H1 (cell line): ENCODE data around the gene NDUFA3. TPM values are rescaled to one million over a fixed set of nuclear protein-coding genes. Genes with fewer than 3 reads are reported as not detected.

ENCODE experiments used
- CTCF ChIA-PET: fragments of 300-600 bp; sonication (Branson Sonifier 250); formaldehyde crosslinking; loops from one replicate; lab custom pipeline; 2021; ENCODE audit not compliant: partially characterized antibody; lab: Charles Lee
- POLR2A ChIA-PET: fragments of 300-600 bp; sonication (Branson Sonifier 250); formaldehyde crosslinking; loops from one replicate; lab custom pipeline; 2021; ENCODE audit warnings: inconsistent platforms; ENCODE audit not compliant: partially characterized antibody; lab: Charles Lee
- DNase-seq, 2 experiments: peaks; one replicate each; pipeline versions ENCODE4 v3.0.0 to v3.0.0-alpha.2; 2010 to 2022; ENCODE audit warnings: low spot score in 2 of 2, low read depth in 1 of 2, mixed read lengths in 1 of 2
- FAIRE-seq: peaks from 2 replicates; lab custom pipeline; 2011; peaks lifted over from hg19 to GRCh38; lab: Jason Lieb, UNC
- H2AFZ ChIP-seq: 2 replicates; pipeline ENCODE4 v1.8.1; 2012; ENCODE audit warnings: low read length, inconsistent platforms
- H2AK5ac ChIP-seq: 2 replicates; pipeline ENCODE4 v1.6.1; 2013; ENCODE audit warnings: low read depth, low read length
- H2BK120ac ChIP-seq: replicated peaks from 2 replicates; pipeline ENCODE3; 2013; ENCODE audit warnings: low read depth, low read length, inconsistent platforms
- H2BK12ac ChIP-seq: 2 replicates; pipeline ENCODE4 v1.6.1; 2013; ENCODE audit warnings: low read depth, low read length
- H2BK15ac ChIP-seq: 2 replicates; pipeline ENCODE4 v1.6.1; 2013; ENCODE audit warnings: low read length
- H2BK20ac ChIP-seq: 2 replicates; pipeline ENCODE4 v1.6.1; 2013; ENCODE audit warnings: low read length
- H2BK5ac ChIP-seq: 2 replicates; pipeline ENCODE4 v1.6.1; 2013; ENCODE audit warnings: low read depth, low read length
- H3K14ac ChIP-seq: 2 replicates; pipeline ENCODE4 v1.6.1; 2013; ENCODE audit warnings: inconsistent platforms; ENCODE audit not compliant: insufficient read length
- H3K18ac ChIP-seq: 2 replicates; pipeline ENCODE4 v1.6.1; 2013; ENCODE audit warnings: low read length; ENCODE audit errors: extremely low read depth
- H3K23ac ChIP-seq: 2 replicates; pipeline ENCODE4 v1.6.1; 2013; ENCODE audit warnings: inconsistent platforms; ENCODE audit not compliant: insufficient read length
- H3K23me2 ChIP-seq: 2 replicates; pipeline ENCODE4 v1.6.1; 2013; ENCODE audit warnings: low read depth, low read length
- H3K27ac ChIP-seq: 2 replicates; pipeline ENCODE4 v1.6.1; 2011; ENCODE audit warnings: low read depth, low read length, inconsistent platforms
- H3K27me3 ChIP-seq, 4 experiments: replicated peaks in 1 of 4; 1 replicate in 1 of 4; 2 replicates in 3 of 4; pipeline versions ENCODE4 v1.6.1 to v1.8.1; 2011 to 2013; ENCODE audit warnings: low read length in 3 of 4, mild to moderate bottlenecking in 3 of 4, inconsistent platforms in 2 of 4, mixed read lengths in 2 of 4, moderate library complexity in 1 of 4; ENCODE audit not compliant: control insufficient read depth in 3 of 4, insufficient read depth in 3 of 4; ENCODE audit errors: extremely low read depth in 1 of 4
- H3K36me3 ChIP-seq, 4 experiments: 2 replicates each; pipeline versions ENCODE4 v1.6.1 to v1.8.1; 2011 to 2013; ENCODE audit warnings: mild to moderate bottlenecking in 4 of 4, low read length in 3 of 4, moderate library complexity in 2 of 4, control low read depth in 1 of 4, inconsistent platforms in 1 of 4; ENCODE audit not compliant: insufficient read depth in 4 of 4, control insufficient read depth in 2 of 4
- H3K4ac ChIP-seq: replicated peaks from 2 replicates; pipeline ENCODE3; 2013; ENCODE audit warnings: low read length, low read depth, mixed read lengths, inconsistent platforms; ENCODE audit not compliant: insufficient read length
- H3K4me1 ChIP-seq, 4 experiments: replicated peaks in 1 of 4; 1 replicate in 1 of 4; 2 replicates in 3 of 4; pipeline versions ENCODE4 v1.6.1 to v1.8.1; 2011 to 2013; ENCODE audit warnings: low read length in 3 of 4, inconsistent platforms in 2 of 4, mixed read lengths in 1 of 4; ENCODE audit not compliant: insufficient read depth in 4 of 4, control insufficient read depth in 3 of 4
- H3K4me2 ChIP-seq, 2 experiments: 2 replicates each; pipeline versions ENCODE4 v1.6.1 to v1.8.1; 2011 to 2013; ENCODE audit warnings: low read depth in 2 of 2, low read length in 2 of 2, control low read depth in 1 of 2, inconsistent platforms in 1 of 2, mild to moderate bottlenecking in 1 of 2; ENCODE audit not compliant: insufficient read depth in 1 of 2
- H3K4me3 ChIP-seq, 4 experiments: fragments of 200-600, 300-600 bp in 1 of 4; sonication (generic), shearing (Covaris generic), sonication (Bioruptor Twin) in 1 of 4; 2 replicates each; pipeline versions ENCODE4 v1.5.1 to v1.8.1; 2011 to 2016; ENCODE audit warnings: low read length in 4 of 4, low read depth in 3 of 4, control low read depth in 2 of 4, inconsistent platforms in 2 of 4, mild to moderate bottlenecking in 2 of 4, mixed read lengths in 1 of 4, moderate library complexity in 1 of 4; ENCODE audit not compliant: insufficient read depth in 2 of 4; ENCODE audit errors: extremely low read depth in 1 of 4
- H3K56ac ChIP-seq: replicated peaks from 2 replicates; pipeline ENCODE3; 2013; ENCODE audit warnings: low read depth, mild to moderate bottlenecking, mixed read lengths, low read length, inconsistent platforms; ENCODE audit not compliant: insufficient read length
- H3K79me1 ChIP-seq: 2 replicates; pipeline ENCODE4 v1.6.1; 2013; ENCODE audit warnings: low read depth, low read length, control low read depth
- H3K79me2 ChIP-seq, 2 experiments: 2 replicates each; pipeline versions ENCODE4 v1.6.1 to v1.8.1; 2012 to 2013; ENCODE audit warnings: low read length in 2 of 2, mild to moderate bottlenecking in 2 of 2, inconsistent platforms in 1 of 2; ENCODE audit not compliant: insufficient read depth in 2 of 2, control insufficient read depth in 1 of 2
- H3K9ac ChIP-seq, 4 experiments: replicated peaks in 1 of 4; 1 replicate in 1 of 4; 2 replicates in 3 of 4; pipeline versions ENCODE4 v1.6.1 to v1.8.1; 2011 to 2013; ENCODE audit warnings: low read depth in 3 of 4, low read length in 3 of 4, control low read depth in 2 of 4, mild to moderate bottlenecking in 2 of 4, moderate library complexity in 2 of 4, inconsistent platforms in 1 of 4; ENCODE audit errors: extremely low read depth in 1 of 4
- H3K9me3 ChIP-seq, 2 experiments: 2 replicates each; pipeline versions ENCODE4 v1.6.1 to v1.8.1; 2012 to 2013; ENCODE audit warnings: mild to moderate bottlenecking in 2 of 2, moderate library complexity in 2 of 2, control low read depth in 1 of 2, inconsistent platforms in 1 of 2, low read depth in 1 of 2, low read length in 1 of 2, mixed read lengths in 1 of 2; ENCODE audit not compliant: insufficient read depth in 2 of 2
- H4K20me1 ChIP-seq, 2 experiments: replicated peaks in 1 of 2; 2 replicates each; pipeline versions ENCODE3 to v1.8.1; 2011 to 2013; ENCODE audit warnings: inconsistent platforms in 2 of 2, low read length in 2 of 2, mild to moderate bottlenecking in 1 of 2; ENCODE audit not compliant: insufficient read depth in 2 of 2, control insufficient read depth in 1 of 2
- H4K5ac ChIP-seq: 2 replicates; pipeline ENCODE4 v1.6.1; 2013; ENCODE audit warnings: low read length, low read depth, mixed read lengths, inconsistent platforms; ENCODE audit not compliant: insufficient read length
- H4K8ac ChIP-seq: 2 replicates; pipeline ENCODE4 v1.8.0; 2013; ENCODE audit warnings: mild to moderate bottlenecking, moderate library complexity, low read length, inconsistent platforms; ENCODE audit not compliant: insufficient read depth; ENCODE audit errors: extremely low read depth
- H4K91ac ChIP-seq: replicated peaks from 2 replicates; pipeline ENCODE3; 2013; ENCODE audit warnings: low read length, mixed read lengths, inconsistent platforms; ENCODE audit not compliant: insufficient read length
- ATF2 ChIP-seq: IDR thresholded peaks from 2 replicates; pipeline ENCODE4 v1.6.1; 2012; ENCODE audit warnings: low read length, inconsistent platforms
- MAFK ChIP-seq: IDR thresholded peaks from 2 replicates; pipeline ENCODE4 v1.6.1; 2012; ENCODE audit warnings: low read depth, mild to moderate bottlenecking, improper control_type of control experiment, low read length
- PHF8 ChIP-seq: fragments of 200-600 bp; sonication (generic); conservative IDR thresholded peaks from 2 replicates; pipeline ENCODE4 v1.7.1; 2012; ENCODE audit warnings: low read depth, mild to moderate bottlenecking, inconsistent platforms, low read length, moderate library complexity
- SP1 ChIP-seq: IDR thresholded peaks from 2 replicates; pipeline ENCODE4 v1.6.1; 2011; ENCODE audit warnings: low read depth, low read length
- WGBS, 2 experiments: shearing (Covaris generic) in 1 of 2; methylation state at CpG; one replicate each; pipeline versions ENCODE4 v1.1.6 to v1.1.7; 2013 to 2015; ENCODE audit warnings: low lambda C conversion rate in 2 of 2, mixed read lengths in 2 of 2, inconsistent platforms in 1 of 2, low coverage in 1 of 2, missing lambda C conversion rate in 1 of 2; ENCODE audit not compliant: insufficient replicate concordance in 2 of 2, insufficient coverage in 1 of 2, insufficient read length in 1 of 2; ENCODE audit errors: extremely low coverage in 1 of 2, missing lambda C conversion rate in 1 of 2; 5-methylcytosine and 5-hydroxymethylcytosine counted together
- polyA plus RNA-seq, 7 experiments: library from polyadenylated mRNA; depleted of rRNA in 3 of 7; stranded (reverse) in 5 of 7; unstranded in 2 of 7; fragments of >200 nt in 5 of 7; fragments of 200-250 nt in 2 of 7; gene quantifications; 1 replicate in 5 of 7; 2 replicates in 1 of 7; 4 replicates in 1 of 7; pipeline versions ENCODE4 v1.2.1 to v1.2.3, GENCODE V29; 2011 to 2013; ENCODE audit warnings: missing spikeins in 2 of 7, mixed read lengths in 2 of 7
- total RNA-seq: library from RNA; stranded (reverse); fragmentation: NEBNext Ultra II Directional; extraction: Animal tissue kit (Norgen Biotek cat#: 25700); gene quantifications from 2 replicates; pipeline ENCODE4 v1.2.1, GENCODE V29; 2021

NDUFA3 gene
- total and polyA plus RNA-seq, 2 of the 8 experiments (the other 6 are each of a cell fraction or from before 2014, with no cell fraction given): 175 to 208 TPM

- WGBS, 2 experiments: 88% methylated on average over 17 of the region's 17 CpGs; no CpG with 5 or more reads in 1 of the 2 experiments
- Histone ChIP-seq H2BK5ac (no peak overlapping the region), H3K14ac (no peak overlapping the region), H4K8ac (no peak overlapping the region), H2BK15ac (no peak overlapping the region), H3K4me2 (peak overlapping the region in 1 of 2 experiments; percentile 51; a peak in 1 of 4 replicates), H3K23me2 (peaks cover 13% of the 10 kb centered on the region; the same call in 1 of the 2 replicates), H2BK120ac (no peak overlapping the region), H3K27me3 (peaks cover 6 to 29% (median 19%) of the 10 kb centered on the region in 4 experiments), H3K4ac (no peak overlapping the region), H3K56ac (no peak overlapping the region), H4K20me1 (no peaks in the 10 kb centered on the region), H3K9ac (no peak overlapping the region), H2BK12ac (no peak overlapping the region), H4K5ac (no peak overlapping the region), H3K18ac (no peak overlapping the region), H3K23ac (no peak overlapping the region), H3K4me3 (no peak overlapping the region), H2AK5ac (no peak overlapping the region), H3K9me3 (no peaks in the 10 kb centered on the region; a peak in 1 of 4 replicates), H3K36me3 (no peaks in the 10 kb centered on the region), H4K91ac (no peak overlapping the region), H3K79me2 (no peaks in the 10 kb centered on the region), H2BK20ac (no peak overlapping the region), H3K27ac (no peak overlapping the region), H2AFZ (no peak overlapping the region), H3K4me1 (peaks cover 0 to 5% (median 2%) of the 10 kb centered on the region in 4 experiments; a peak in 4 of 7 replicates), H3K79me1 (no peaks in the 10 kb centered on the region)
- ChIA-PET POLR2A (interaction anchor here (1.0 to 6.1 kb wide), 11 partner anchors 12 to 227 kb away, joined by 3 to 37 read pairs (median 4); partner anchors contain the start of genes CNOT3, MYADM, PRPF31 and TFPT), CTCF (interaction anchor here (0.9 to 2.4 kb wide), 3 partner anchors 52 to 301 kb away, joined by 3 to 7 read pairs (median 5); no protein-coding TSS in a partner anchor)
- no peak for FAIRE-seq
- DNase-seq: no peak
- TF ChIP-seq SP1 (0 out of 2 replicates have a peak, but pooled peaks have one; percentile 12), PHF8 (no peak), MAFK (no peak), ATF2 (no peak)
These were observed 8.1 kb upstream of the NDUFA3 start for GRCh38 chr19:54094426-54095000.
